ENCODE measurements around the gene SLC6A18. TPM values are rescaled to one million over a fixed set of nuclear protein-coding genes. Genes with fewer than 3 reads are reported as not detected.
A peak's percentile ranks its signal among the peaks of the same experiment; 100 is the strongest.

Gene SLC6A18
- total and polyA plus RNA-seq, 2 of the 13 experiments (the other 11 are each of a cell fraction or from before 2014, with no cell fraction given): not detected

DNA sequence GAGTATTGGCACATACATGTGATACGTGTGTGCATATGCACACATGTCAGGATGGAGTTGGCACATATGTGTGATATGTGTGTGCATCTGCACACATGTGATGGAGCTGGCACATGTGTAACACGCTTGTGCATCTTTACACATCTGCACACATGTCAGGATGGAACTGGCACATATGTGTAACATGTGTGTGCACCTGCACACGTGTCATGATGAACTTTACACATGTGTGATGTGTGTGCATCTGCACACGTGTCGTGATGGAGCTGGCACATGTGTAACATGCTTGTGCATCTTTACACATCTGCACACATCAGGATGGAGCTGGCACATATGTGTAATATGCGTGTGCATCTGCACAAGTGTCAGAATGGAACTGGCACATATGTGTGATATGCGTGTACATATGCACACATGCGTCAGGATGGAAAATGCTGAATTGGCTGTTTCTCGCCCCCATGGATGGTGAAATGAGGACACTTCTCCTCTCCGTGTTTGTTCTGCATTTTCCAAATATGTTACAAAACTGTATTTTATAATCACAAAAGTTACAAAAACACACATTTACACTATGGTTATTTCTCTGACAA lies 40.0 kb upstream of the SLC6A18 start (continued):
- TF ChIP-seq ZNF780A (CRISPR knock-in tag; IDR thresholded peaks at IDR 0.05): peak; percentile 52; the same call in 1 of the 2 replicates
- no peak for TF ChIP-seq CHD4 (IDR thresholded peaks at IDR 0.05; ENCODE audit: borderline replicate concordance, low read length)
- no peak for TF ChIP-seq ZNF431 (CRISPR knock-in tag; IDR thresholded peaks at IDR 0.05; ENCODE audit: borderline replicate concordance, low read depth)
- TF ChIP-seq SMAD3 (CRISPR knock-in tag; IDR thresholded peaks at IDR 0.05): no peak
- TF ChIP-seq ZNF552 (CRISPR knock-in tag; IDR thresholded peaks at IDR 0.05; ENCODE audit: borderline replicate concordance): no peak
- TF ChIP-seq DMTF1 (CRISPR knock-in tag; IDR thresholded peaks at IDR 0.05): no peak
- TF ChIP-seq RNF2 (conservative IDR thresholded peaks at IDR 0.05; ENCODE audit: low read depth): no peak
- no peak for TF ChIP-seq ZZZ3 (CRISPR knock-in tag; IDR thresholded peaks at IDR 0.05; ENCODE audit: borderline replicate concordance)
- no peak for TF ChIP-seq ZNF773 (CRISPR knock-in tag; IDR thresholded peaks at IDR 0.05; ENCODE audit: borderline replicate concordance)
- TF ChIP-seq ZNF839 (CRISPR knock-in tag; IDR thresholded peaks at IDR 0.05; ENCODE audit: borderline replicate concordance): no peak
- no peak for TF ChIP-seq BORCS8-MEF2B (CRISPR knock-in tag; IDR thresholded peaks at IDR 0.05)
- TF ChIP-seq KLF16 (CRISPR knock-in tag; IDR thresholded peaks at IDR 0.05): 0 out of 4 replicates have a peak, but pooled peaks of 1 of the 2 experiments have one; percentile 67
- TF ChIP-seq ARNT2 (CRISPR knock-in tag; IDR thresholded peaks at IDR 0.05; ENCODE audit: low read depth): no peak
- TF ChIP-seq MTF2 (CRISPR knock-in tag; IDR thresholded peaks at IDR 0.05; ENCODE audit: borderline replicate concordance): no peak
- TF ChIP-seq, protein P1, sequence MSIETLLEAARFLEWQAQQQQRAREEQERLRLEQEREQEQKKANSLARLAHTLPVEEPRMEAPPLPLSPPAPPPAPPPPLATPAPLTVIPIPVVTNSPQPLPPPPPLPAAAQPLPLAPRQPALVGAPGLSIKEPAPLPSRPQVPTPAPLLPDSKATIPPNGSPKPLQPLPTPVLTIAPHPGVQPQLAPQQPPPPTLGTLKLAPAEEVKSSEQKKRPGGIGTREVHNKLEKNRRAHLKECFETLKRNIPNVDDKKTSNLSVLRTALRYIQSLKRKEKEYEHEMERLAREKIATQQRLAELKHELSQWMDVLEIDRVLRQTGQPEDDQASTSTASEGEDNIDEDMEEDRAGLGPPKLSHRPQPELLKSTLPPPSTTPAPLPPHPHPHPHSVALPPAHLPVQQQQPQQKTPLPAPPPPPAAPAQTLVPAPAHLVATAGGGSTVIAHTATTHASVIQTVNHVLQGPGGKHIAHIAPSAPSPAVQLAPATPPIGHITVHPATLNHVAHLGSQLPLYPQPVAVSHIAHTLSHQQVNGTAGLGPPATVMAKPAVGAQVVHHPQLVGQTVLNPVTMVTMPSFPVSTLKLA (IDR thresholded peaks at IDR 0.05): peak; percentile 93
- no peak for TF ChIP-seq FLYWCH1 (CRISPR knock-in tag; IDR thresholded peaks at IDR 0.05)
- no peak for TF ChIP-seq NFRKB (IDR thresholded peaks at IDR 0.05)
- no peak for TF ChIP-seq RELA (CRISPR knock-in tag; IDR thresholded peaks at IDR 0.05)
- TF ChIP-seq MAFK (conservative IDR thresholded peaks at IDR 0.05 in 1 of 2, IDR thresholded peaks at IDR 0.05 in 1 of 2; ENCODE audit: low read length in 2 of 2): peak; percentile 96 to 97
- TF ChIP-seq RARG (CRISPR knock-in tag; IDR thresholded peaks at IDR 0.05; ENCODE audit: low read depth): no peak
- no peak for TF ChIP-seq ZNF670 (CRISPR knock-in tag; IDR thresholded peaks at IDR 0.05; ENCODE audit: borderline replicate concordance)
- TF ChIP-seq SETDB1 (CRISPR knock-in tag; IDR thresholded peaks at IDR 0.05; ENCODE audit: borderline replicate concordance): no peak

Data from HepG2 (cell line).